ENCODE measurements around the gene SERPINB4. TPM values are rescaled to one million over a fixed set of nuclear protein-coding genes. Genes with fewer than 3 reads are reported as not detected.
"Not testable (repeated sequence)": the region's sequence is repeated elsewhere in the genome, so short reads cannot be mapped to it uniquely, and the experiment has no call there.

The SERPINB4 gene
- total and polyA plus RNA-seq, 2 of the 8 experiments (the other 6 are each of a cell fraction or from before 2014, with no cell fraction given): 0.32 to 0.36 TPM

- H2AK5ac ChIP-seq (ENCODE audit: low read depth, low read length); H3K14ac ChIP-seq (ENCODE audit: insufficient read length); H3K4me2 ChIP-seq (ENCODE audit: insufficient read depth in 1 of 2, low read depth in 2 of 2, low read length in 2 of 2); H3K4me3 ChIP-seq (ENCODE audit: extremely low read depth in 1 of 4, insufficient read depth in 2 of 4, low read depth in 3 of 4, low read length in 4 of 4); H4K8ac ChIP-seq (ENCODE audit: extremely low read depth, insufficient read depth, low read length); H4K20me1 ChIP-seq (replicated peaks in 1 of 2; ENCODE audit: control insufficient read depth in 1 of 2, insufficient read depth in 2 of 2, low read length in 2 of 2); H3K9me3 ChIP-seq (ENCODE audit: insufficient read depth in 2 of 2, low read depth in 1 of 2, low read length in 1 of 2); POLR2A ChIA-PET (ENCODE audit: partially characterized antibody); H3K36me3 ChIP-seq (ENCODE audit: control insufficient read depth in 2 of 4, insufficient read depth in 4 of 4, low read length in 3 of 4); H3K4me1 ChIP-seq (replicated peaks in 1 of 4; ENCODE audit: control insufficient read depth in 3 of 4, insufficient read depth in 4 of 4, low read length in 3 of 4); H2BK120ac ChIP-seq (replicated peaks; ENCODE audit: low read depth, low read length); H3K9ac ChIP-seq (replicated peaks in 1 of 4; ENCODE audit: extremely low read depth in 1 of 4, low read depth in 3 of 4, low read length in 3 of 4); H3K4ac ChIP-seq (replicated peaks; ENCODE audit: insufficient read length, low read depth, low read length); DNase-seq (ENCODE audit: low read depth in 1 of 2, low spot score in 2 of 2); H3K27me3 ChIP-seq (replicated peaks in 1 of 4; ENCODE audit: control insufficient read depth in 3 of 4, extremely low read depth in 1 of 4, insufficient read depth in 3 of 4, low read length in 3 of 4); H3K27ac ChIP-seq (ENCODE audit: low read depth, low read length); H3K23ac ChIP-seq (ENCODE audit: insufficient read length); FAIRE-seq; H2AFZ ChIP-seq (ENCODE audit: low read length); H2BK5ac ChIP-seq (ENCODE audit: low read depth, low read length); H4K91ac ChIP-seq (replicated peaks; ENCODE audit: insufficient read length, low read length); H2BK20ac ChIP-seq (ENCODE audit: low read length); H3K18ac ChIP-seq (ENCODE audit: extremely low read depth, low read length); H3K79me2 ChIP-seq (ENCODE audit: control insufficient read depth in 1 of 2, insufficient read depth in 2 of 2, low read length in 2 of 2); H2BK12ac ChIP-seq (ENCODE audit: low read depth, low read length); H3K56ac ChIP-seq (replicated peaks; ENCODE audit: insufficient read length, low read depth, low read length); H2BK15ac ChIP-seq (ENCODE audit: low read length); H3K79me1 ChIP-seq (ENCODE audit: low read depth, low read length); H3K23me2 ChIP-seq (ENCODE audit: low read depth, low read length); H4K5ac ChIP-seq (ENCODE audit: insufficient read length, low read depth, low read length): not testable (repeated sequence)
- CTCF ChIA-PET (ENCODE audit: partially characterized antibody): interaction anchor here (0.6 kb wide), 1 partner anchor 9 kb away, joined by 5 read pairs; no protein-coding TSS in a partner anchor
- 90% methylated on average over 4 of the region's 4 CpGs; no CpG with 5 or more reads in 1 of the 2 experiments for WGBS, 2 experiments (ENCODE audit: extremely low coverage in 1 of 2, insufficient coverage in 1 of 2, insufficient read length in 1 of 2, insufficient replicate concordance in 2 of 2, low coverage in 1 of 2, low lambda C conversion rate in 2 of 2, missing lambda C conversion rate in 1 of 2)
Observed at GRCh38 chr18:63641157-63641680, 2.8 kb downstream of the SERPINB4 start.

Data from H1 (cell line).